Endometrium (tissue), 2 donors: ENCODE data around the gene SLC6A9.

Experiments
- FAIRE-seq: peaks from 2 replicates; lab custom pipeline; 2012; peaks lifted over from hg19 to GRCh38; lab: Jason Lieb, UNC
- donor health status: control.
- donor health status: control.

The SLC6A9 gene

GRCh38 chr1:44029260-44029910, 1.9 kb downstream of the SLC6A9 start:
- FAIRE-seq = no peak

- FAIRE-seq = no peak
Measured at GRCh38 chr1:44027320-44027719, 3.9 kb downstream of the SLC6A9 start.

GRCh38 chr1:44025816-44026215, 5.4 kb downstream of the SLC6A9 start:
- no peak for FAIRE-seq

- no peak for FAIRE-seq
Measured at GRCh38 chr1:44024903-44025525, 6.2 kb downstream of the SLC6A9 start.

GRCh38 chr1:44024031-44024902, 7.0 kb downstream of the SLC6A9 start:
- no peak for FAIRE-seq

GRCh38 chr1:44021581-44022321, 9.5 kb downstream of the SLC6A9 start:
- no peak for FAIRE-seq

- no peak for FAIRE-seq
Measured at GRCh38 chr1:44021156-44021555, 10.1 kb downstream of the SLC6A9 start.

GRCh38 chr1:44020464-44020863, 10.8 kb downstream of the SLC6A9 start:
- FAIRE-seq = no peak

- FAIRE-seq = no peak
Measured at GRCh38 chr1:44019466-44019948, 11.8 kb downstream of the SLC6A9 start.

GRCh38 chr1:44016890-44017400, 14.3 kb downstream of the SLC6A9 start:
- FAIRE-seq = no peak

- FAIRE-seq = no peak
Measured at GRCh38 chr1:44016041-44016889, 15.0 kb downstream of the SLC6A9 start.

GRCh38 chr1:44015206-44015605, 16.1 kb downstream of the SLC6A9 start:
- FAIRE-seq = no peak

- FAIRE-seq = no peak
Measured at GRCh38 chr1:44014365-44015104, 16.7 kb downstream of the SLC6A9 start.

- FAIRE-seq = no peak
Measured at GRCh38 chr1:44013949-44014348, 17.3 kb downstream of the SLC6A9 start.

GRCh38 chr1:44012941-44013609, 18.2 kb downstream of the SLC6A9 start:
- no peak for FAIRE-seq

GRCh38 chr1:44012404-44012803, 18.9 kb downstream of the SLC6A9 start:
- FAIRE-seq = no peak

GRCh38 chr1:44010935-44011471, 20.3 kb downstream of the SLC6A9 start:
- no peak for FAIRE-seq

- no peak for FAIRE-seq
Measured at GRCh38 chr1:44008259-44008658, 23.0 kb downstream of the SLC6A9 start.

GRCh38 chr1:44002606-44003157, 28.6 kb downstream of the SLC6A9 start:
- FAIRE-seq = no peak
